Left ventricle myocardium superior (tissue), 1 donor: ENCODE measurements around the gene CDKN2B-AS1. TPM values are rescaled to one million over a fixed set of nuclear protein-coding genes. Genes with fewer than 3 reads are reported as not detected.

Experiments
- ATAC-seq: fragments of 200-7000 bp; cut with Tn5 transposase; one replicate; pipeline ENCODE4 v1.9.1; 2020; ENCODE audit warnings: mild to moderate bottlenecking, moderate library complexity
- DNase-seq: peaks from one replicate; pipeline ENCODE4 v3.0.0-alpha.2; 2020
- intact Hi-C: fragments of 100-400 bp; cut with micrococcal nuclease; formaldehyde crosslinking; loops from one replicate; pipeline ENCODE4 v1.11.0; 2022
- total RNA-seq: library from RNA; stranded (reverse); fragmentation: NEBNext Ultra II Directional; extraction: Animal tissue kit (Norgen Biotek cat#: 25700); gene quantifications from one replicate; pipeline ENCODE4 v1.2.1, GENCODE V29; 2021
- donor health status: DM: no; HTN: yes; CAD: no; lungs with severe emphysema.

CDKN2B-AS1 gene
- total RNA-seq, 1 donor from 2014 or later = 0.17 TPM

DNA sequence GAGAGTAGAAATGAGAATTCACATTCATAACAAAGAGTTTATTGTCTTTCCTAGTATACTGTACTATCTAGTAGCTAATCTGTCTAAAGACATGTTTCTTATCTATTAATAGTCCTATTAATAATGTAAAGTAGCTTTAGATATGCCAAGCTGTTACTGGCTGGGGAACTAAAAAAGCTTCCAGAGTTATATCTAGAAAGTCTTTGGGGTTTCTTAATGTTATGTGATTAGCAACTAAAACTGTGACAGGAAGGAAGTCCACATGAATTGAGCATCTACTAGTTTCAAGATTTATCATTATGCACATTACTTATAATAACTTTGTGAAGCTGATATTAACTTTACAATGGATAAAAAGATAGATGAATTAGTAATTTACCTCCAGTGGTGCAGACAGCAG is 137.2 kb downstream of the CDKN2B-AS1 start:
- intact Hi-C loops = no loop called here
- DNase-seq (no peak), ATAC-seq (no peak)

DNA sequence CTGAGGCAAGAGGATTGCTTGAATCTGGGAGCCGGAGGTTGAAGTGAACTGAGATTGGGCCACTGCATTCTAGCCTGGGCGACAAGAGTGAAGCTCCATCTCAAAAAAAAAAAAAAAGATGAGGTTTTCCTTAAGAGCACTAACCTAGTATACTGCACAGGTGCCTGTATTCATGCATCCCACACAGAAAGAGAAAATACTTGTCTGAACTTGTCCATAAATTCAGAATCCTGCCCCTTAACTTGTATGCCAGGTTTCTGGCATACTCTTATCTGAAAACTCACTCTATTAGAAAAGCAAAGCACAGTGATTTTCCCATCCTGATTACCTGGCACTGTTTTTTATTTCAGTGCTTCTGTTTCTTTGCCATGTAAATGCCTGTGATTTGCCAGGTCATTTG is 139.8 kb downstream of the CDKN2B-AS1 start:
- DNase-seq (no peak), ATAC-seq (no peak)
- intact Hi-C loops = no loop called here

DNA sequence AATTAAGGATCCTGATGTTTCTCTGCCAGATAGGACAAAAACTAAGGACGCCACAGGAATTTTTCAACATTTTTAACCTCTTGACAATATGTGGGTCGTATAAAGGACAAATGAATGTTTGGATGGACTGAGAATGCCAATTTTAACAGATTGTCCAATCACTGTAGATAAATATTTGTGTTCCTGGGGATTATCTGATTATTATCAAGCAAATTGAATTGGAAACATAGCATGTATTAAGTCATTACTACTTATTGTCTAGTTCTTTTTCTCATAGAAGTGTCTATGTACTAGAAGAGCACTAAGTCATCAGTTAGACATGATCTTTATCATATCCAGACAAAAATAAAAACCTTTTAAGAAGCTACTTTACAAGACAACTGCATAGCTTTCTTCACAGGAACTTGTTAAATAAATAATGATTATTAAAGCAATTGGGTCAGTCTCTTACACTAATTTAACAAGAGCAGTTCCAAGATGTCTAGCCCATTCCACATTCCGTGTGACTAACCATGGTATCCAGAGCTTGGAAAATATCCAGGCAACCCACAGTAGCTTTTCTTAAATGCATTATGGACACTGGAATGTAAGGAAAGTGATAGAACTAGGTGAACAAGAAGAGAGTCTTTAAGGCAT is 142.0 kb downstream of the CDKN2B-AS1 start:
- intact Hi-C loops = no loop called here
- no peak for DNase-seq
- no peak for ATAC-seq

DNA sequence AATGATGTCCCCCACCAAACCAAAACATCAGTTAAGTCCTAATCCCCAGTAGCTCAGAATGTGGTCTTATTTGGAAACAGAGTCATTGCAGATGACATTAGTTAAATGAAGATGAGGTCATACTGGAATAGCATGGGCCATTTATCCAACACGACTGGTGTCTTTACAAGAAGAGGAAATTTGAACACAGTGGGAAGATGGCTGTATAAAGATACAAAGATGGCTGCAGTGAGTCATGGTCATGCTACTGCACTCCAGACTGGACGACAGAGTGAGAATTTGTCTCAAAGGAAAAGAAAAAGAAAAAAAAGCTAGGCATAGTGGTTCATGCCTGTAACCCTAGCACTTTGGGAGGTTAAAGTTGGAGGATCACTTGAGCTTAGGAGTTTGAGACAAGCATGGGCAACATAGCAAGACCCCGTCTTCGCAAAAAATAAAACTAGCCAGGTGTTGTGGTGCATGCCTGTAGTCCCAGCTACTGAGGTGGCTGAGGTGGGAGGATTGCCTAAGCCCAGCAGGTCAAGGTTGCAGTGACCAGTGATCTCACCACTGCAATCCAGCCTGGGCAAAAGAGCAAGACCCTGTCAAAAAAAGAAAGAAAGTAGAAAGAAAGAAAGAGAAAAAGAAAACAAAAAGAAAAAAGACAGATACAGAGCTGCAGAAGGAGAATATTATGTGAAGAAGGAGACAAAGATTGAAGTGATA is 144.5 kb downstream of the CDKN2B-AS1 start:
- intact Hi-C loops = no loop called here
- no peak for ATAC-seq

DNA sequence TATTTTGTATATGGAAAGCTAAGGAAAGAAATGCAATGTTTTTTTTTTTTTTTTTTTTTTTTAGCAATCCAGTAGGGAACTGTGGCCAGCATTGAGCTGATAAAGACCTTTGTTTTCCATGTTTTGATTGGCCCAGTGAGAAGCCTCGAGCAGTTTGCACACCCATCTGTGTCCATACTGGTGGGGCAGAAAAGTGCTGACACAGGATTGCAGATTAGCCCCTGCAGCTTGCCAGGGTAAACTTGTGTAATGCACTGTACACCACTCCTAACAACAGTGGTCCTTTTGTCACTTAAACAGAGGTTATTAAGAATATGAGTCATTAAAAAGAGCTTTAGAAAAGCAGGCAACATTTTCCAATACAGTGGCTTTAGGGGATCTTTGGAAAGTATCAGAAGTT is 147.3 kb downstream of the CDKN2B-AS1 start:
- intact Hi-C loops = no loop called here
- DNase-seq (peak; percentile 34), ATAC-seq (peak; percentile 96)

More for the DNA sequence above, 144.5 kb downstream of the CDKN2B-AS1 start:
- DNase-seq = no peak

DNA sequence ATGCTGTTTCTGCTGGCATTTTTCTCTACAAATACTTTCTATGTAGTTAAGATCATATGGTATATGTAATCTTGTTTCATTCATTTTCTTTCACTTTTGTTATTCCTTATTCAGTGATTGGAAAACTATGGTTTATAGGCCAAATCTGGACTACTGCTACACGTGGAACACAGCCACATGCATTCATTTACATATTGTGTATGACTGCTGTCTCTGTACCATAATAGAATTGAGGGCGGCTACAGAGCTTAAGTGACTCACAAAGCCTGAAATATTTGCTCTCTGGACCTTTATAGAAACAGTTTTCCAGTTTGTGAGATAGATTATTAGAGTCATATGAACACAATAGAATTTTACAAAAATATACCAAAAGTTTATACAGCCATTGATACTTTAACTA is 148.1 kb downstream of the CDKN2B-AS1 start:
- DNase-seq = no peak

DNA sequence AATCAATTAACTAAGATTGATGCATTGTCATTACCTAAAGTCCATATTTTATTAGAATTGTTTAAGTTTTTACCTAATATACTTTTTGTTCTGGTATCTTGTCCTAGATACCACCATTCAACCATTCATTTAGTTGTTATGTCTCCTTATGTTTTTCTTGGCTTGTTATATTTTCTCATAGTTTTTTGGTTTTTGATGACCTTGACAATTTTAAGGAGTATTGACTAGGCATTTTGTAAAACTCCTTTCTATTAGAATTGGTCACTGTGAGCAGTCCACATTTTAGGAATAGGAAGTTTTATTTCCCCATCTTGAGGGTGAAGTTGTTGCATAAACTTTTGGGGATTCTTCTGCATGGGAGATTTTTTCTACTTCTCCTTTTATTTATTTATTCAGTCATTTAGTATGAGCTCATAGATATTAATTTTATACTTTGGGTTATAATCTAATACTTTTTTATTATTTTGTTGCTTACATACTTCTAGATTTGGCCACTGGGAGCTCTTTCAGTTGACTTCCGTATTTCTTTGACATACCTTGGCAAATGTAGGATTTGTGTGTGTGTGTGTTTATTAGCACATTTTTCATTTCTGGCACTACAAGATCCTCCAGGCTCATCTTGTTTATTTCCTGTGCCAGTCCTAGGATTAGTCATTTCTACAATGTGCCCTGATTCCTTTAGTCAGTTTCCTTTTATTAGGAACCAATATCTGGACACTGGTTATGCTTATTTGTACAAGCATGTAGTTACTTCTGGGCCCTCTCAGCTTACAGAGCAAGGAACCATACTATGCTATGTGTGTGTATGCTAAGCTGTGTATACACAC is 149.4 kb downstream of the CDKN2B-AS1 start:
- intact Hi-C loops = no loop called here
- DNase-seq (no peak), ATAC-seq (no peak)

More for the DNA sequence above, 148.1 kb downstream of the CDKN2B-AS1 start:
- intact Hi-C loops = no loop called here
- ATAC-seq = no peak

DNA sequence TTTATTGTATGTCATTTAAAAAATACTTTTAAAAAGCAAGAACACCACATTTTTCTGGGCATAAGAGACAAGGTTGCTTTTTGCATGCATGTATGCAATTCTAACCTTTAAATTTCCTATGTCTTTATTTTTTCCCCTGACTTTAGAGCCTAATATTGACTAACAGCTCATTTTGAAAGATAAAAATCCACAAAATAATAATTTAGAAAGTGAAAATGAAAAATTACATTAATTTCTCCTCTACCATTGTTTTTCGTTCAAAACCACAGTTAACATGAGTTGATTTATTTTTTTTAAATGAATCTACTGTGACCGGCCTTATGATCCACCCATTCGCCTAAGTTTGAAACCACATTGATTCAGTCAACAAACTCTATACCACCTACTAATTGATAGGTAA is 152.0 kb downstream of the CDKN2B-AS1 start:
- no peak for ATAC-seq
- intact Hi-C loops = no loop called here
- no peak for DNase-seq

DNA sequence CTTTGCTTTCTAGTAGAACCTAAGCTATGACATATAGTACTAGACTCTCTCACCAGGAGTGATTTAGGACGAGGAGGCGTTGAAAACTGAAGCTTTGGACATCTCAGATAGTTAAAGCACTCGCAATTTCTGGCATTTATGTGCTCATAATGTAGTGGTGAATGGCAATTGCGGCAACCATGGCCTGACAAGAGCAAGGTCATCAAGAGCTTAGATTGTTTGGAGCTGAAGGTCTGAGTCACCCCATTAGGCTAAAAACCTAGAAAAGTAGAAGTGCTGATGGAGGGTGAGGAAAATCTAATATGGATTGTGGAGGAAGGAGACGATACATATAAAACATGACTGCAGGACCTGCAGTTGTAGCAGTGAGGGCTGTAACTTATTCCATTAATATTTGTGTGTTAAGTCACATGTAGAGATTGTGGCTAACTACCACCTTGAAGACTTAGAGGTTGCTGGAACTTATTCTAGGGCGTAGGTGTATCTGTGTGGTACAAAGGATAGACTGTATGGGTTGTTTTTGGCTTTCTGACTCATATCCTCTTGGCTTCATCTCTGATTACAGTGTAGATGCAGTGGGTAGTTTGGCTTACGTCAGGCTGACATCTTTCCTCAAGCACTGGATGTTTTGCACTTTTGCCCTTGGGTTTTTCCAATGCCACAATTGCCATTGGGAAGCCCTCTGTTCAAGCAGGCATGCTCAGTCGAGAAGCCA is 153.4 kb downstream of the CDKN2B-AS1 start:
- DNase-seq (no peak), ATAC-seq (no peak)
- intact Hi-C loops = no loop called here

DNA sequence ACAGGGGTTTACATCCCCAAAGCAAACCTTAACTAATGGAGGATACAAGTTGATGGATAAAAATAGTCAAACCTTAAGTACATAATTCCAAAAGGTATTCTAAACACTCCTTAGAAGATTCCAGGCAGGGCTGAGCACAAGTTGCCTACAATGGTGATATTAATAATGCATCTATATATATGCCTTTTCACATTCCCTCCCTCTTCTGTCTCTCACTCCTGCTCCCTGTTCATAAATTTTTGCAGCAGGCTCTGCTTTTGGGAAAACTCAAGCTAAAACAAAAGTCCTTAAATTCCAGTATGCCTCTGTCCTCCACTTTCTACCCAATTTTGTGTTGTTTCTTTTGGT is 153.9 kb downstream of the CDKN2B-AS1 start:
- DNase-seq = no peak
- no peak for ATAC-seq
- intact Hi-C loops = no loop called here

DNA sequence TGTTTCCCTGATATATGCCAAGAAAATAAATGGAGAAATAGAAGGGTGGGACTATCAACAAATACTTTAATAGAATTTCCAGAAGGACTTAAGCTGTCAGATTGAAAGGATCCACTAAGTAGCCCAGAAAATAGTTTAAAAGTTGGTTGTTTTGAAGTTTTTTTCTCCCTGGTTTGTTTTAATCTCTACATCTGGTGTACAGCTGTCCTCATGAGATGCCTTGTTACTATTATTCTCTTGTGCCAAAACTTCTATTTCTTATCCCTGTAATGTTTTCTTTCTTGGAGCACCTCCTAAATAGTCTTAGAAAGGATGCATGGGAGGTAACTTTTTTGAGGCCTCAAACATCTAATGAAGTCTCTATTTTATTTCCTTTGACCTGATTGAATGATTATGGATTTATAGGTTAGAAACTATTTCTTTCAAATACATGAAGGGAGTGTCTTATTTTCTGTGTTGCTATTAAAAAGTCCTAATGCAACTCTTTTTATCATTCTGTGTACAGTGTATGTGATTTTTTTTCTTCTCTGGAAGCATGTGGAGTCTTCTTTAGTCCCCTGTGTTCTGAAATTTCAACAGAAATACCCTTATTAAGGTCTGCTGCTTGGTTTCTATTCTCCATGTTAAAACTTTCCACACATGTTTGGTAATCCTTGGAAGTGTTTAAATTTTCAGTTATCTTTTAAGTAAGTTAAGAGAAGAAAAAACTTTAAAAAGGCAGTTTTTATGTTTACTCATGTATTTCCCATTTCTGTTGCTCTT is 154.5 kb downstream of the CDKN2B-AS1 start:
- ATAC-seq (peak; percentile 52), DNase-seq (no peak)
- intact Hi-C loops = no loop called here

DNA sequence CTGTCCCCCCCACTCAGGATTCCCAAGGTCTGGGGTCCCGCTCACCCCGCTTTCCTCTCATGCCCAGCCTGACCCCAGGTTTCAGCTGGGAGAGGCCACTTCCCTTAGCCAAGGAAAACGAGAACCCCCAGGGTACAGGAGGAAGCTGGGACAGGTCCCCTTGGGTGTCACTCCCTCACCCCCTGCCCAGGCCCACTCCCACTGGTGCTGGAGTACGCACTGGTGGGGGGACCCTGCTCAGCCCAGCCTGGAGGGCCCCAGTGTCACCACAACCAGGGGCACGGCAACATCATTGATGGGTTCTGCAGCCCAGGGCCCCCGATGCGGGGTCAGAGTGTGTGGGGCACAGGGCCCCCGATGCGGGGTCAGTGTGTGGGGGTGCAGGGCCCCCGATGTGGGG is 159.5 kb downstream of the CDKN2B-AS1 start:
- intact Hi-C loops = no loop called here
- ATAC-seq (no peak), DNase-seq (no peak)

DNA sequence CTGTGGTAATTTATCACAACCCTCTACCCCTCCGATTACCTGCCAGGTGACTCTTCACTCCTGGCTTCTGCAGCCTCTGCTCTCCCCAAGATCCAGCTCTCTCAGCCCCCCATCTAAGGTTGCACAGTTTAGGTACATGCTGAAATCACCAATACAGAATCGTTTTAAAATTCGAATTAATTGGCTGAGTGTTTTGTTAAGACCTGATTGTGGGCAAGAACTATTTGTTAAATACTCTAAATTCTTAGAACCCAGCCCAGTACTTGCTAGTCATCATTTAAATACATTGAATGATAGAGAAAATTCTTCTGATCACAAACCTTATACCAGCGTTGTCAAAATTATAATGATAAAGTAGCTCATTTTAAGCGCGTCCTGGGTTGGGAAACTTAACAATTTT is 162.0 kb downstream of the CDKN2B-AS1 start:
- intact Hi-C loops = no loop called here
- no peak for DNase-seq
- no peak for ATAC-seq

DNA sequence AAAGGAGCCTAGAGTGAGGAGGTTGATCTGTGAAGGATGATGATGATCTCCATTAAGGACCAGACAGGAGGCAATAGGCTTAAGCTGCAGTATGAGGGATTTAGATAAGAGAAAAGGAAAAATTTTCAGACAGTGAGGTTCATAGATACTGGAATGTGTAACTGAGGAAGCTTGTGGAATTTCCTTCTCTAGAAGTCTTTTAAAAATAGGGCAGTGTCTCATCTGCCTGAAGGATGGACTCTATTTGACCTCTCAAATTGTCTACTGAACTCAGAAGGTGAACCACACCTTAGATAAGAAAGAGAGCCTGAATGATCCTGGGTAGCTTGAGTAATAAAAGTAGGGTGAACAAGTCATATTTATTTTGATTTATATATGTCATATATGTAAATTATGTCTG is 162.7 kb downstream of the CDKN2B-AS1 start:
- no peak for ATAC-seq
- no peak for DNase-seq
- intact Hi-C loops = no loop called here

DNA sequence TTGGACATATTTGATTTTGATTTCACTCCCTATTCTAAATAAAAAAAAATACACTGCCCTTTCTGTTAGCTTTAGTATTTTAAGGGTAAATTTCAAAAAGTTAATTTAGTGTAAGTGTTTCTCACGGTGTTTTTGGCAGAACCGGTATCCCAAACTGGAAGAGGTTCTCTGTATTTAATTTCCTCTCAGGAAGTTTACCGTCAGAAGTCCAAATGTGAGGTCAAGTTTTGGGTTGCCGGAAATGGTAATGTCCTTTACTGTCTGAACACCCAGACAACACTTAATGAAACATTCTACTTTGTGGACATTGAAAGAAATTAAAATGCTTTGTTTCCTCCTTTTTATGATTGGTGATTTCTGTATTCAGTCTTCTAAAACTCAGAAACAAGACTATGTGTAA is 163.2 kb downstream of the CDKN2B-AS1 start:
- intact Hi-C loops = no loop called here
- DNase-seq (no peak), ATAC-seq (no peak)

DNA sequence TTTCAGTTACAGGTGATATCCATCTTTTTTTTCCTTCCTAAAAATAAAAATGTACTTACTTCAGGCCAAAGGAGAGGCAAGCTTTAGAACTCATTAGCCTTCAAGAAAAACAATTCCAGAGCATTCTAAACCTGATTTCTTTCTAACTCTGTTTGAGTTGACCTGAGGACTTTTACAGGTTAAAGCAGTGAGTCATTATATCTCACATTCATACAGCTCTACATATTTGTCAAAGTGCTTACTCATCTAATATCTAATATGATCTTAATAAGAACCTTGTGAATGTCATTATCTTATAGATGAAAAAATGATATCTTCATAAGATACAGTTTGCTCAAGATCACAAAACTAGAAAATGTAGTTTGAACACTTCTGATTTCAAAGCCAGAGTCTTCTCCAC is 163.7 kb downstream of the CDKN2B-AS1 start:
- intact Hi-C loops = no loop called here
- no peak for ATAC-seq
- DNase-seq = no peak

DNA sequence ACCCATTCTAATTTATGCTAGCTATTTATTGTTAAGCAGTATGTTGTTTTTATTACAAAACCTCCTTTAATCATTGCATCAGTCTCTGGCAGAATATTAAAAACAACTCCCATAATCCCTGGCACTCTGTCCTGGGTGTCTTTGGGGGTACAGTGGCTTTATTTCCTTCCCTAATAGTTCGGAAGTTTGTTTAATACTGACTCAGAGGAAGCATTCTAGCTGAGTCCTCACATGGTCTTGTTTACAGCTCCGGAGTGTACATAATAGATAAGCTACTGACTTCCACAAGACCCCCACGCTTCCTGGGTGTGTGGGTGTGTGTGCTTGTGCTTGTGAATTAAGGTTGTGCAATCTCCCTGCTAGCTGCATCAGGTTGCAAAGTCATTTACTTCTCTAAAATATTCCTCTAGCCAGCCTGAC is 164.3 kb downstream of the CDKN2B-AS1 start:
- intact Hi-C loops = no loop called here
- peak; percentile 86 for ATAC-seq
- DNase-seq = peak; percentile 39

DNA sequence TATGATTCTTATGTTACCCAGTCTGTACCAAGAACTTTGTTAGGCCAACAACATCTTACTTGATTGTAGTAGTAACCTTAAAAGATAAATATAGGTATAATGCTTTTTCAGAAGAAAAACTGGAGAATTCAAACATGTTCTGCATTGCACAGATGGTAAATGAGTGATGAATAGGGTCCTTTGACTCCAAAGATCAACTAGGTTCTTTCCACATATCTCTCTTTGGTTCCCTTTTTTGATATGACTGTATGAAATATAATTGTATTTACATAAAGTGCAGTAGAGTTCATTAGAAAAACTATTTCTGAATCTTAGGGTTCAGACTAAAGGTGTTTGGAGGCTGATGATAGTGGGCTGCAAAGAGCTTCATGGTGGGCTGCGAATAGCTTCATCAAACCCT is 165.0 kb downstream of the CDKN2B-AS1 start:
- intact Hi-C loops = no loop called here
- DNase-seq (no peak), ATAC-seq (no peak)

DNA sequence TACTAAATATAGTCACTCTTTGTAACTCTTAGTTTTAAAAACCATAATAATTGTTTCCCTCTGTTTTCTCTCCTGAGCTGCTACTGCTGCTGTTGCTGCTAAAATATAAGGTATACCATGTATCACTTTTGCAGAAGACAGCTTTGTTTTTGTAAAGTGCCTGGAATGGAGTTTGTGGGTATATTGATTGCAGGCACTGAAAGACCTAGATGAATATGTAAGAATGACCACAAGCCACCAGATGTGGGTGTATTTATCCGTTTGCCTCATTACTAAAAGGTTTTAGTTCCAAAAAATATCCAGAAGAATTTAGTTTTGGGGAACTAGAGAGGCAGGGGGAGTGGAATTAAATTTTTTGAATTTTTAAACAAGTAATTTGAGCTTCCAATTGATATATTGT is 165.6 kb downstream of the CDKN2B-AS1 start:
- ATAC-seq (no peak), DNase-seq (no peak)
- intact Hi-C loops = no loop called here
